Nephron (organoid): Measurements from ENCODE around the gene SPPL3.

ENCODE experiments used
- H3K27ac Mint-ChIP-seq, 3 experiments: 2 replicates each; pipeline ENCODE4 v1.8.0; 2020; ENCODE audit warnings: mixed read lengths in 3 of 3, mild to moderate bottlenecking in 2 of 3, moderate library complexity in 1 of 3
- H3K27me3 Mint-ChIP-seq: 2 replicates; pipeline ENCODE4 v1.8.0; 2021; ENCODE audit warnings: low read depth, mild to moderate bottlenecking, moderate library complexity, mixed read lengths
- H3K36me3 Mint-ChIP-seq: 2 replicates; pipeline ENCODE4 v1.8.0; 2020; ENCODE audit warnings: low read depth, mixed read lengths
- H3K4me1 Mint-ChIP-seq: 2 replicates; pipeline ENCODE4 v1.8.0; 2020; ENCODE audit warnings: mixed read lengths
- H3K4me3 Mint-ChIP-seq, 3 experiments: 2 replicates each; pipeline ENCODE4 v1.8.0; 2020; ENCODE audit warnings: mild to moderate bottlenecking in 3 of 3, mixed read lengths in 3 of 3, moderate library complexity in 2 of 3
- H3K9me3 Mint-ChIP-seq: 2 replicates; pipeline ENCODE4 v1.8.0; 2020; ENCODE audit warnings: mixed read lengths
- CTCF ChIP-seq, 3 experiments: fragments of 200-600 bp; sonication (generic); IDR thresholded peaks; one replicate each; pipeline ENCODE4 v1.5.0; 2021; ENCODE audit warnings: antibody characterized with exemption in 3 of 3; ENCODE audit not compliant: unreplicated experiment in 3 of 3

The SPPL3 gene

GRCh38 chr12:120886199-120887018 is 17.7 kb downstream of the SPPL3 start:
- peak overlapping the region in 1 of 3 experiments; percentile 16 for H3K27ac Mint-ChIP-seq
- H3K9me3 Mint-ChIP-seq, result no peaks in the 10 kb centered on the region
- no peaks in the 10 kb centered on the region for H3K27me3 Mint-ChIP-seq
- no peak for TF ChIP-seq CTCF (IDR thresholded peaks at IDR 0.05; ENCODE audit: unreplicated experiment in 3 of 3)
- no peak overlapping the region for H3K4me3 Mint-ChIP-seq
- H3K36me3 Mint-ChIP-seq, result peaks cover 7% of the 10 kb centered on the region
- peaks cover 12% of the 10 kb centered on the region for H3K4me1 Mint-ChIP-seq

DNA sequence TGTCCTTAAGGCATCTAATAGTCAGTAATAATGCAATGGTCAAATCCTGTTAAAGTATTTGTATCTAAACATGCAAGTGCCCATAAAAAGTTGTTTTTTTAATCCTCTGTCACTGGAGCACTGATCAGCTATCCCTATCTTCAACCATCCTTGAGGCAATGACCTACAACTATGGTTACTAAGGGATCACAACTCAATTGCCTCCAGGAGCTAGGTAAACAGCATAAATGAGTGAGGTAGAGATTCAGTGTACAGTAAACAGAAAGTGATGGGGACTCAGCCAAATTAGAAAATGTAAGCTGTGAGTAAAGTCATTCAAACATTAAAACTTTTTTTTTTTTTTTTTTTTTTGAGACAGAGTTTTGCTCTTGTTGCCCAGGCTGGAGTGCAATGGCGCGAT is 18.6 kb downstream of the SPPL3 start:
- H3K36me3 Mint-ChIP-seq, result peaks cover 7% of the 10 kb centered on the region
- H3K4me3 Mint-ChIP-seq, result no peak overlapping the region
- H3K9me3 Mint-ChIP-seq, result no peaks in the 10 kb centered on the region
- H3K27me3 Mint-ChIP-seq, result no peaks in the 10 kb centered on the region
- peaks cover 8% of the 10 kb centered on the region for H3K4me1 Mint-ChIP-seq
- TF ChIP-seq CTCF (IDR thresholded peaks at IDR 0.05; ENCODE audit: unreplicated experiment in 3 of 3), result no peak
- no peak overlapping the region for H3K27ac Mint-ChIP-seq

DNA sequence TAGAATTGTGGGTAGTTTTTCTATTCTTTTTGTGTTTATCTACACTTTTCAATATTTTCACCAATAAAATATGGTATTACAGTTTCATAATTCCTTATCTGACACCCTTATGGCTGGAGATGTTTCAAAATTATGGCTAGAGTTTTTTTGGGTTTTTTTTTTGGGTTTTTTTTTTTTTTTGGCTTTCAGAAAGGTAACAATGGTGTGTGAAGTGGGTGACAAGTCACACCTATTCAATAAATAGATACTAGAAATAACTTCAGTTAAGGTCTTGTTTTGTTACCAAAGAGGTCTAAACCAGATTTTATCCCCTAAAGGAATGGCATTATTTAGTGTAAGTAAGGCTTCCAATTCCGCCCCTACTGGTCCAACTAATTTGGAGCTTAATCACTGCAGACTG is 19.5 kb downstream of the SPPL3 start:
- peaks cover 8% of the 10 kb centered on the region for H3K4me1 Mint-ChIP-seq
- TF ChIP-seq CTCF (IDR thresholded peaks at IDR 0.05; ENCODE audit: unreplicated experiment in 3 of 3), result no peak
- H3K36me3 Mint-ChIP-seq, result peaks cover 7% of the 10 kb centered on the region
- no peaks in the 10 kb centered on the region for H3K27me3 Mint-ChIP-seq
- H3K27ac Mint-ChIP-seq, result no peak overlapping the region
- no peaks in the 10 kb centered on the region for H3K9me3 Mint-ChIP-seq
- no peak overlapping the region for H3K4me3 Mint-ChIP-seq

GRCh38 chr12:120882055-120882555 is 22.1 kb downstream of the SPPL3 start:
- no peak overlapping the region for H3K4me3 Mint-ChIP-seq
- peaks cover 15% of the 10 kb centered on the region for H3K36me3 Mint-ChIP-seq
- TF ChIP-seq CTCF (IDR thresholded peaks at IDR 0.05; ENCODE audit: unreplicated experiment in 3 of 3), result no peak
- H3K27ac Mint-ChIP-seq, result no peak overlapping the region
- H3K9me3 Mint-ChIP-seq, result peaks cover 2% of the 10 kb centered on the region
- H3K27me3 Mint-ChIP-seq, result no peaks in the 10 kb centered on the region
- peaks cover 8% of the 10 kb centered on the region for H3K4me1 Mint-ChIP-seq

GRCh38 chr12:120879718-120880300 is 24.3 kb downstream of the SPPL3 start:
- H3K27ac Mint-ChIP-seq, result no peak overlapping the region
- no peak overlapping the region for H3K4me3 Mint-ChIP-seq
- no peaks in the 10 kb centered on the region for H3K27me3 Mint-ChIP-seq
- H3K4me1 Mint-ChIP-seq, result no peaks in the 10 kb centered on the region
- H3K36me3 Mint-ChIP-seq, result peaks cover 26% of the 10 kb centered on the region
- TF ChIP-seq CTCF (IDR thresholded peaks at IDR 0.05; ENCODE audit: unreplicated experiment in 3 of 3), result no peak
- peaks cover 6% of the 10 kb centered on the region for H3K9me3 Mint-ChIP-seq
